ENCODE data around the gene DPEP3.

- TF ChIP-seq EZH2phosphoT487 (IDR thresholded peaks at IDR 0.05; ENCODE audit: borderline replicate concordance, low read length) (no peak), EZH2 (IDR thresholded peaks at IDR 0.05; ENCODE audit: low read length, unreplicated experiment) (no peak)
Observed at GRCh38 chr16:68005786-68006286, 25.5 kb upstream of the DPEP3 start.
